Gastrocnemius medialis (tissue), 4 donors: ENCODE data around the gene PIK3R6. TPM values are rescaled to one million over a fixed set of nuclear protein-coding genes. Genes with fewer than 3 reads are reported as not detected.

ENCODE experiments used
- ATAC-seq, 2 donors: fragments of 150-250 bp; one replicate each; pipeline ENCODE4 v1.9.1; 2016
- DNase-seq, 2 donors: peaks; one replicate each; pipeline ENCODE4 v3.0.0-alpha.2; 2019
- H3K27ac ChIP-seq, 4 donors: fragments of 200-600 bp; sonication (generic); 1 replicate in 1 of 4; 2 replicates in 3 of 4; pipeline ENCODE4 v1.5.1; 2016 to 2018; ENCODE audit warnings: mild to moderate bottlenecking in 2 of 4, moderate library complexity in 1 of 4
- H3K27me3 ChIP-seq, 3 donors: fragments of 200-600 bp; sonication (generic) in 2 of 3; 1 replicate in 1 of 3; 2 replicates in 2 of 3; pipeline versions ENCODE4 v1.5.1 to v1.6.0; 2016 to 2019; ENCODE audit warnings: mild to moderate bottlenecking in 1 of 3, moderate library complexity in 1 of 3
- H3K36me3 ChIP-seq, 2 donors: fragments of 200-600 bp; sonication (generic) in 1 of 2; one replicate each; pipeline ENCODE4 v1.5.1; 2017 to 2018
- H3K4me1 ChIP-seq, 2 donors: fragments of 200-600 bp; sonication (generic) in 1 of 2; one replicate each; pipeline ENCODE4 v1.5.1; 2016 to 2017; ENCODE audit warnings: mild to moderate bottlenecking in 2 of 2
- H3K4me3 ChIP-seq, 4 donors: fragments of 200-600 bp; sonication (generic) in 3 of 4; 1 replicate in 1 of 4; 2 replicates in 3 of 4; pipeline ENCODE4 v1.5.1; 2016 to 2019; ENCODE audit warnings: mild to moderate bottlenecking in 2 of 4
- H3K9me3 ChIP-seq, 3 donors: fragments of 200-600 bp; sonication (generic) in 2 of 3; 1 replicate in 1 of 3; 2 replicates in 2 of 3; pipeline ENCODE4 v1.5.1; 2016 to 2019
- POLR2A ChIP-seq, 2 donors: fragments of 450-650 bp; IDR thresholded peaks; one replicate each; pipeline ENCODE4 v1.6.1; 2017; ENCODE audit warnings: antibody characterized with exemption in 2 of 2, mild to moderate bottlenecking in 2 of 2, moderate library complexity in 2 of 2
- in situ Hi-C, 4 donors: fragments of 200-750 bp; cut with MboI; loops; one replicate each; pipeline versions ENCODE4 v1.15.0 to v1.8.0; 2017; ENCODE audit warnings: low sequenced_read_pairs in 4 of 4
- intact Hi-C: fragments of 100-400 bp; cut with DNase I; formaldehyde crosslinking; loops from one replicate; pipeline ENCODE4 v1.15.1; 2023; ENCODE audit warnings: low total_unique reads
- total RNA-seq, 4 donors: library from RNA; depleted of rRNA; stranded (reverse); fragments of >200 nt; gene quantifications; one replicate each; pipeline versions ENCODE4 v1.1.0 to v1.2.3, GENCODE V29; 2016
- TF ChIP-seq, protein P1 (sequence below), 5 experiments: fragments of 450-650 bp in 3 of 5; fragments of 200-600 bp in 2 of 5; sonication (generic) in 2 of 5; IDR thresholded peaks in 4 of 5; conservative IDR thresholded peaks in 1 of 5; 1 replicate in 4 of 5; 2 replicates in 1 of 5; pipeline ENCODE4 v1.5.1; 2016 to 2019; ENCODE audit warnings: antibody characterized with exemption in 5 of 5, mild to moderate bottlenecking in 3 of 5, moderate library complexity in 3 of 5

Gene PIK3R6
- total RNA-seq, 4 donors from 2014 or later: 0.09 to 0.24 (median 0.16) TPM; not detected in 1

GRCh38 chr17:8893059-8893458 is 25.6 kb upstream of the PIK3R6 start:
- H3K4me3 ChIP-seq: no peak overlapping the region
- H3K4me1 ChIP-seq: no peaks in the 10 kb centered on the region
- DNase-seq (no peak), ATAC-seq (no peak)
- H3K27me3 ChIP-seq: no peaks in the 10 kb centered on the region
- TF ChIP-seq, protein P1, sequence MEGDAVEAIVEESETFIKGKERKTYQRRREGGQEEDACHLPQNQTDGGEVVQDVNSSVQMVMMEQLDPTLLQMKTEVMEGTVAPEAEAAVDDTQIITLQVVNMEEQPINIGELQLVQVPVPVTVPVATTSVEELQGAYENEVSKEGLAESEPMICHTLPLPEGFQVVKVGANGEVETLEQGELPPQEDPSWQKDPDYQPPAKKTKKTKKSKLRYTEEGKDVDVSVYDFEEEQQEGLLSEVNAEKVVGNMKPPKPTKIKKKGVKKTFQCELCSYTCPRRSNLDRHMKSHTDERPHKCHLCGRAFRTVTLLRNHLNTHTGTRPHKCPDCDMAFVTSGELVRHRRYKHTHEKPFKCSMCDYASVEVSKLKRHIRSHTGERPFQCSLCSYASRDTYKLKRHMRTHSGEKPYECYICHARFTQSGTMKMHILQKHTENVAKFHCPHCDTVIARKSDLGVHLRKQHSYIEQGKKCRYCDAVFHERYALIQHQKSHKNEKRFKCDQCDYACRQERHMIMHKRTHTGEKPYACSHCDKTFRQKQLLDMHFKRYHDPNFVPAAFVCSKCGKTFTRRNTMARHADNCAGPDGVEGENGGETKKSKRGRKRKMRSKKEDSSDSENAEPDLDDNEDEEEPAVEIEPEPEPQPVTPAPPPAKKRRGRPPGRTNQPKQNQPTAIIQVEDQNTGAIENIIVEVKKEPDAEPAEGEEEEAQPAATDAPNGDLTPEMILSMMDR (IDR thresholded peaks at IDR 0.05 in 4 of 5, conservative IDR thresholded peaks at IDR 0.05 in 1 of 5): no peak
- no peak for TF ChIP-seq POLR2A (IDR thresholded peaks at IDR 0.05)
- in situ Hi-C loops: no loop called here
- H3K36me3 ChIP-seq: no peaks in the 10 kb centered on the region
- no peak overlapping the region for H3K27ac ChIP-seq
- intact Hi-C loops: no loop called here
- H3K9me3 ChIP-seq: no peaks in the 10 kb centered on the region

- Histone ChIP-seq H3K27ac (no peak overlapping the region), H3K9me3 (no peaks in the 10 kb centered on the region), H3K4me3 (no peak overlapping the region), H3K36me3 (no peaks in the 10 kb centered on the region), H3K27me3 (no peaks in the 10 kb centered on the region), H3K4me1 (no peaks in the 10 kb centered on the region)
- no peak for TF ChIP-seq POLR2A (IDR thresholded peaks at IDR 0.05)
- TF ChIP-seq, protein P1 (IDR thresholded peaks at IDR 0.05 in 4 of 5, conservative IDR thresholded peaks at IDR 0.05 in 1 of 5): no peak
- in situ Hi-C loops: no loop called here
- ATAC-seq: no peak
- no peak for DNase-seq
- intact Hi-C loops: no loop called here
Observed at GRCh38 chr17:8892338-8892690, 24.8 kb upstream of the PIK3R6 start.

DNA sequence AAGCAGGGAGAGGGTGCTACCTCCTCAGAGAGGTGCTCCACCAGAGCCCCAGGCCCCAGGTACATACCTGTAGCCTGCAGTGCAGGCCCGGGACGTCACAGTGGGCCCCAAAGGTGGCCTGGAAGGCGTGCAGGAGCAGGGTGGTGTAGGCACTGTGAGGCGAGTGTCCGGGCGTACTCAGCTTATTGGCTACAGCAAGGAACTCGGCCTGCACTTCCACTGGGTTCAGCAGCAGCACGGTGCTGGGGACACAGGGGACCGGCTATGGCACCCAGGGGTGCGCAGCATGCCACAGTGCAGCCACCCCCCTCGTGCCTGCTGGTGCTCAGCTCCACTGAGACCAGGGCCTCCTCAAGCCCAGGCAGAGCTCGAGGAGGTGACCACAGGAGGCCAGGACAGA is 23.2 kb upstream of the PIK3R6 start:
- no peak for ATAC-seq
- Histone ChIP-seq H3K9me3 (no peaks in the 10 kb centered on the region), H3K4me1 (no peaks in the 10 kb centered on the region), H3K27me3 (no peaks in the 10 kb centered on the region), H3K4me3 (no peak overlapping the region), H3K36me3 (no peaks in the 10 kb centered on the region), H3K27ac (no peak overlapping the region)
- intact Hi-C loops (no loop called here), in situ Hi-C loops (no loop called here)
- no peak for TF ChIP-seq POLR2A (IDR thresholded peaks at IDR 0.05)
- TF ChIP-seq, protein P1 (IDR thresholded peaks at IDR 0.05 in 4 of 5, conservative IDR thresholded peaks at IDR 0.05 in 1 of 5): no peak
- no peak for DNase-seq

DNA sequence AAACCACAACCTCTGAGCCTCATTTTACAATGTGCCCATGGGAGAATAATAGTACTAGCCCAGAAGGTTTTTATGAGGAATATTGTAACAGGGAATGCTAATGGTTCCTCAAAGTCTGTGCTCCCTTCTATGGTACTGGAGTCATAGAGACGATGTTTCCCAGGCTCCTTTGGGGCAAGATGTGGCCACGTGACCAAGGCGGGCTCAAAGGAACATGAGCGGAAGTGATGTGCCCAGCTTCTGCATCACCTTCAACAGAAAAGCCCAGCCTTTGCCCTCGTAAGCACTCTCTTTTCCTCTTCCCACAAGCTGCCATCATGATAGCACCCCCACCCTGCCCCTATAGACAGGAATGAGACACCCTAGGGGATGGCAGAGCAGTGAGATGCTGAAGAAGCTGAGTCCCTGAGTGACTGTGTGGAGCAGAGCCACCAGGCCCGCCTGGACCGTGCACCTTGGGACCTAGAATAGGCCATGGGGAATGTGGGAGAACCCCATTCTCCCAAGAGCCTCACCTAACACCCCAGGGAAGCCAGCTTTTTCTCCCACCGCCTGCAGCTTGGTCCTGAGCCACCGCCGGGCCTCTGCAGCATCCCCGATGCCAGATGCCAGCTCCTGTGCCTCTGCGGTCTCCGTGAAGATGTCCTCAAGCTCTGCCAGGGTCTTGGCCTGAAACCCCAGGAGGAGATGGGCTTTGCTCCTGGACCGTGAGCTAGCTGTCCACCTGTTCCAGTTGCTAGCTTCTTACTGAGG is 22.2 kb upstream of the PIK3R6 start:
- Histone ChIP-seq H3K4me3 (no peak overlapping the region), H3K27me3 (no peaks in the 10 kb centered on the region), H3K36me3 (no peaks in the 10 kb centered on the region), H3K27ac (no peak overlapping the region), H3K4me1 (no peaks in the 10 kb centered on the region), H3K9me3 (no peaks in the 10 kb centered on the region)
- in situ Hi-C loops (no loop called here), intact Hi-C loops (no loop called here)
- ATAC-seq (no peak), DNase-seq (no peak)
- TF ChIP-seq, protein P1 (IDR thresholded peaks at IDR 0.05 in 4 of 5, conservative IDR thresholded peaks at IDR 0.05 in 1 of 5): no peak
- no peak for TF ChIP-seq POLR2A (IDR thresholded peaks at IDR 0.05)
